K562 (cell line): Measurements from ENCODE around the gene CSDE1. TPM values are rescaled to one million over a fixed set of nuclear protein-coding genes. Genes with fewer than 3 reads are reported as not detected.

Source experiments
- AFF4 ChIP-seq: sonication (generic); formaldehyde crosslinking; IDR thresholded peaks from 2 replicates; pipeline ENCODE4 v1.8.0; 2023; ENCODE audit warnings: mild to moderate bottlenecking, missing genetic modification reagents
- BRF2 ChIP-seq: IDR thresholded peaks from 3 replicates; pipeline ENCODE4 v1.6.1; 2011; ENCODE audit warnings: borderline replicate concordance, mild to moderate bottlenecking; ENCODE audit not compliant: insufficient read length, insufficient read depth
- CBX1 ChIP-seq: sonication (generic); IDR thresholded peaks from 2 replicates; pipeline ENCODE4 v1.6.1; 2016; ENCODE audit warnings: antibody characterized with exemption, low read depth, mild to moderate bottlenecking
- DIDO1 ChIP-seq: fragments of 450-650 bp; IDR thresholded peaks from 2 replicates; pipeline ENCODE4 v1.6.1; 2016; ENCODE audit warnings: low read depth, missing biosample characterization, missing genetic modification characterization
- HOXB6 ChIP-seq: fragments of 250-450 bp; sonication (Bioruptor Pico); IDR thresholded peaks from 2 replicates; pipeline ENCODE4 v1.5.1; 2022; ENCODE audit warnings: mild to moderate bottlenecking, borderline replicate concordance
- MCM2 ChIP-seq: fragments of 450-650 bp; IDR thresholded peaks from 2 replicates; pipeline ENCODE4 v1.6.1; 2017; ENCODE audit warnings: low read depth, mild to moderate bottlenecking
- NCOA4 ChIP-seq: fragments of 450-650 bp; IDR thresholded peaks from 2 replicates; pipeline ENCODE4 v1.6.1; 2018; ENCODE audit warnings: mild to moderate bottlenecking; ENCODE audit not compliant: partially characterized antibody
- NR4A1 ChIP-seq, 2 experiments: fragments of 250-450 bp in 1 of 2; fragments of 450-650 bp in 1 of 2; sonication (Bioruptor Pico) in 1 of 2; IDR thresholded peaks; 2 replicates each; pipeline versions ENCODE4 v1.4.0 to v1.6.1; 2016 to 2020; ENCODE audit warnings: mild to moderate bottlenecking in 2 of 2, missing compliant biosample characterization in 1 of 2, missing genetic modification characterization in 1 of 2, moderate library complexity in 1 of 2
- NRF1 ChIP-seq, 2 experiments: fragments of 450-650 bp; IDR thresholded peaks in 1 of 2; conservative IDR thresholded peaks in 1 of 2; 2 replicates each; pipeline ENCODE4 v1.6.1; 2014; ENCODE audit warnings: mild to moderate bottlenecking in 2 of 2
- STAT6 ChIP-seq: sonication (generic); formaldehyde crosslinking; IDR thresholded peaks from 2 replicates; pipeline ENCODE4 v1.8.1; 2023; ENCODE audit warnings: mild to moderate bottlenecking, missing genetic modification reagents
- TRIM24 ChIP-seq, 2 experiments: fragments of 450-650 bp; IDR thresholded peaks; 2 replicates each; pipeline ENCODE4 v1.6.1; 2016
- USF1 ChIP-seq: sonication (generic); formaldehyde crosslinking; IDR thresholded peaks from 2 replicates; pipeline ENCODE4 v1.9.0; 2022; ENCODE audit warnings: mild to moderate bottlenecking, missing genetic modification reagents
- ZBTB7A ChIP-seq: IDR thresholded peaks from 2 replicates; pipeline ENCODE4 v1.6.1; 2011; ENCODE audit warnings: low read depth, mild to moderate bottlenecking, low read length, moderate library complexity, borderline replicate concordance; ENCODE audit not compliant: control insufficient read depth
- ZFX ChIP-seq: sonication (generic); formaldehyde crosslinking; IDR thresholded peaks from 2 replicates; pipeline ENCODE4 v1.8.0; 2022; ENCODE audit warnings: mild to moderate bottlenecking, missing genetic modification reagents, moderate library complexity
- ZKSCAN8 ChIP-seq: fragments of 200-800 bp; sonication (Bioruptor generic); IDR thresholded peaks from 2 replicates; pipeline ENCODE4 v1.6.1; 2016; ENCODE audit warnings: missing genetic modification characterization, missing compliant biosample characterization
- ZNF274 ChIP-seq: IDR thresholded peaks from 2 replicates; pipeline ENCODE4 v1.6.1; 2011; ENCODE audit warnings: low read depth, mild to moderate bottlenecking, low read length, moderate library complexity, borderline replicate concordance
- ZNF766 ChIP-seq: fragments of 200-800 bp; sonication (Bioruptor generic); conservative IDR thresholded peaks from 2 replicates; pipeline ENCODE4 v1.6.1; 2016; ENCODE audit warnings: missing genetic modification characterization, missing compliant biosample characterization
- polyA plus RNA-seq, 8 experiments: library from polyadenylated mRNA; depleted of rRNA in 4 of 8; stranded (reverse) in 5 of 8; unstranded in 3 of 8; fragments of >200 nt; fragmentation: Nextera tagmentation in 2 of 8; fragmentation: Illumina TruSeq in 1 of 8; extraction: Ambion mirVana in 2 of 8; extraction: Trizol in 1 of 8; gene quantifications; 2 replicates each; pipeline versions ENCODE4 v1.2.1 to v1.2.3, GENCODE V29; 2011 to 2014; ENCODE audit warnings: inconsistent platforms in 1 of 8, missing spikeins in 1 of 8
- total RNA-seq, 7 experiments: library from RNA; depleted of rRNA in 6 of 7; stranded (reverse); fragments of >200 nt in 6 of 7; fragmentation: Illumina TruSeq in 2 of 7; extraction: Trizol in 2 of 7; gene quantifications; 2 replicates each; pipeline versions ENCODE4 v1.2.1 to v1.2.3, GENCODE V29; 2011 to 2021; ENCODE audit warnings: low replicate concordance in 1 of 7

CSDE1 gene
- total and polyA plus RNA-seq, 9 of the 15 experiments (the other 6 are each of a cell fraction or from before 2014, with no cell fraction given) = 174 to 538 (median 403) TPM

GRCh38 chr1:114780344-114781226 lies 22.8 kb upstream of the CSDE1 start, which contains the start of gene SIKE1 (continued):
- TF ChIP-seq USF1 (CRISPR knock-in tag) (peak; percentile 24; the same call in 1 of the 2 replicates), ZNF274 (no peak), CBX1 (peak; percentile 88), ZKSCAN8 (CRISPR knock-in tag) (0 out of 2 replicates have a peak, but pooled peaks have one; percentile 51), BRF2 (no peak), NR4A1 (CRISPR knock-in tag; IDR thresholded peaks at IDR 0.05) (no peak), NR4A1 (tag; IDR thresholded peaks at IDR 0.05) (no peak), DIDO1 (tag) (peak; percentile 88), ZNF766 (CRISPR knock-in tag) (0 out of 2 replicates have a peak, but pooled peaks have one; percentile 49), HOXB6 (CRISPR knock-in tag) (0 out of 2 replicates have a peak, but pooled peaks have one; percentile 30), ZFX (CRISPR knock-in tag) (no peak; the same call in 1 of the 2 replicates), NCOA4 (no peak), MCM2 (no peak), AFF4 (0 out of 2 replicates have a peak, but pooled peaks have one; percentile 36), NRF1 (conservative IDR thresholded peaks at IDR 0.05 in 1 of 2, IDR thresholded peaks at IDR 0.05 in 1 of 2) (peak; percentile 96 to 97), STAT6 (CRISPR knock-in tag) (0 out of 2 replicates have a peak, but pooled peaks have one; percentile 20), ZBTB7A (no peak; the same call in 1 of the 2 replicates), TRIM24 (IDR thresholded peaks at IDR 0.05) (peak in 1 of 2 experiments; percentile 26; a peak in 2 of 4 replicates)
